GM19395 (cell line): Measurements from ENCODE around the gene THSD7A.
"Not testable (repeated sequence)": the region's sequence is repeated elsewhere in the genome, so short reads cannot be mapped to it uniquely, and the experiment has no call there.

Experiments
- ATAC-seq: cut with Tn5 transposase; IDR thresholded peaks from one replicate; pipeline ENCODE4 v1.9.1; 2021; ENCODE audit warnings: mild to moderate bottlenecking, moderate library complexity; ENCODE audit not compliant: unreplicated experiment

Gene THSD7A

GRCh38 chr7:11533229-11533820 is 298.7 kb downstream of the THSD7A start:
- ATAC-seq, result no peak

DNA sequence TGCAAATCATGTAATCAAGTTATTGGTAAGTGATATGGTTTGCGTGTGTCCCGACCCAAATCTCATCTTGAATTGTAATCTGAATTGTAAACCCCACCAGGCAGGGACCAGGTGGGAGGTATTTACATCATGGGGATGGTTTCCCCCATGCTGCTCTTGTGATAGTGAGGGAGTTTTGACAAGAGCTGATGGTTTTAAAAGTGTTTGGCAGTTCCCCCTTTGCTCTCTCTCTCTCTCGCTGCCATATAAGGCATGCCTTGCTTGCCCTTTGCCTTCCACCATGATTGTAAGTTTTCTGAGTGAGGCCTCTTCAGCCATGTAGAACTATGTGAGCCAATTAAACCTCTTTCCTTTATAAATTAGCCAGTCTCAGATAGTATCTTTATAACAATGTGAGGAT is 302.6 kb downstream of the THSD7A start:
- ATAC-seq, result no peak

- ATAC-seq, result no peak
Observed at GRCh38 chr7:11527707-11528106, 304.3 kb downstream of the THSD7A start.

- ATAC-seq, result no peak
Observed at GRCh38 chr7:11524476-11525397, 307.3 kb downstream of the THSD7A start.

DNA sequence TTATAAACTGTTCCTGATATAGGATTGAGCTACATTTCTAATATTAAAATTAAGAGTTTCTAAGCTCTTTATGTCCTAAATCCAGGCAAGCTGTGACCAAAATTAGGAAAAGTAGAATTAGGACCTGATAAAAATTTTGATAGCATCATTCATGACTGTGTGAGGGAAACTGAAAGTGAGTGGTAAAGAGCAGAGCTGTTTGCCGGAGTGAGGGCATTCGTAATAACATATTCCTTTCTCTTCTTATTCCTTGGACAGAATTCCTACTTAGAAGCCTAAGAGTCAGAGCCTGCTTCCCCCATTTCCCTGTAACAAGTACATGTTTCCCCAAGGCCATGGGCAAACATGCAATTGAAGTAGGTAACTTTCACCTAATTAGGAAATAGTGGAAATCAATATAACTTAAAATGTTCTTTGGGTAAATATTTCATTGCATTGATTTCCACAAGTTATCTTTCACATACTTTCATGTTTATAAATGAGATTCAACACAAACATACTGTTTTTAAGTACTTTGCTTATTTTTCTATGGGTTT is 310.0 kb downstream of the THSD7A start:
- ATAC-seq, result not testable (repeated sequence)

GRCh38 chr7:11517853-11518252 is 314.1 kb downstream of the THSD7A start:
- ATAC-seq, result no peak

DNA sequence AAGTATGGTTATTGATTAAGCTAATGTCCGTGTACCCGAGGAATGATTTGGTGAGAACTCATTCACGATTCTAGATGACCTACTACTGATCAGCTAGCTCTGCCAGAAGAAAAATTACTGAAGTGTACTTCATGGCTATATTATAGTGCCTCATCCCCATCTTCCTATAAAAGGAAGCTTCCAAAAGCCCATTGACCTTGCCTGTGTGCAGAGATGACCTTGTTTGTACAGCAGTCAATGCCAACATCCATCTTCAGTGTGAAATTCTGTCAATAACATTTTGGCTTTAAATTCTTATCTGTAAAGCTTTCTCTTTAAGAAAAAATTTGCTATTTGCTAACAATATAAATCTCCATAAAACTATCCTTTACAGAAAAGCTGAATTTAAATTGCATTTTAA is 315.7 kb downstream of the THSD7A start:
- ATAC-seq, result no peak

DNA sequence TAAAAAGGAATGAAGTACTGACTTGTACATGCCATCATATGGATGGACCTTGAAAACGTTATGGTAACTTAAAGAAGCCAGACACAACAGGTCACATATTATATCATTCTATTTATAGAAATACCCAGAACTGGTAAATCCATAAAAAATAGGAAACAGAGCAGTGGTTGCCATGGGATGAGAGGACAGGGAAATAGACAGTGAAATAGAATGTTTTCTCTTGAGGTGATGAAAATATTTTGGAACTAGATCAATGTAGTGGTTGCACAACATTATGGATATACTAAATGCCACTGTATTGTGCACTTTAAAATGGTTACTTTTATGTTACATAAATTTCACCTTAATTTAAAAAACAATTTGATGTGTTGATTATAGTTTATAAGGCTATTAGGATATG is 318.5 kb downstream of the THSD7A start:
- no peak for ATAC-seq

DNA sequence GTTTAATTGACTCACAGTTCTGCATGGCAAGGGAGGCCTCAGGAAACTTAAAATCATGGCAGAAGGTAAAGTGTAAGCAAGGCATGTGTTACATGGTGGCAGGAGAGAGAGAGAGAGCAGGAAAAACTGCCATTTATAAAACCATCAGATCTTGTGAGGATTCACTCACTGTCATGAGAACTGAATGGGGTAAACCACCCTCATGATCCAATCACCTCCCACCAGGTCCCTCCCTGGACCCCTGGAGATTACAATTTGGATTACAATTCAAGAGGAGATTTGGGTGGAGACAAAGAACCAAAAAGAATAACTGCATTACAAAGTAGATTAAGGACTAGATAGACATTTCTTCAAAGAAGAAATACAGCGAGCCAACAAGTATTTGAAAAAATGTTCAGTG is 324.1 kb downstream of the THSD7A start:
- no peak for ATAC-seq

DNA sequence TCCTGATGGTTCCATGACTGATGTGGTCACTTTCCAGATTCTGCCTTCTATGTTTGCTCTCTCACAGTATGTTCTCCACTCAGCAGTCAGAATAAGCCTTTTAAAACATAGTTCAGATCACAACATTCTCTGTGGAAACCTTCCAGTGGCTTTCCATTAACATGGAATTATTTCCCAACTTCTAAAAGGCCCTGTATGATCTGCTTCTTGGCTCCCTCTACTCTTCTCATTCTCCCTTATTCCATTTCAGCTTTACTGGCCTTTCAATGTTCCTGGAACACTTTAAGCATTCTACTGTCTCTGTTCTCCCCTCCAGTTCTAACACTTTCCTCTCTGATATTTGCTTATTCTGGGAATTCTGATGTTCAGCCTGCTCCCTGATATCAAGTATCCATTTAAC is 325.6 kb downstream of the THSD7A start:
- no peak for ATAC-seq

DNA sequence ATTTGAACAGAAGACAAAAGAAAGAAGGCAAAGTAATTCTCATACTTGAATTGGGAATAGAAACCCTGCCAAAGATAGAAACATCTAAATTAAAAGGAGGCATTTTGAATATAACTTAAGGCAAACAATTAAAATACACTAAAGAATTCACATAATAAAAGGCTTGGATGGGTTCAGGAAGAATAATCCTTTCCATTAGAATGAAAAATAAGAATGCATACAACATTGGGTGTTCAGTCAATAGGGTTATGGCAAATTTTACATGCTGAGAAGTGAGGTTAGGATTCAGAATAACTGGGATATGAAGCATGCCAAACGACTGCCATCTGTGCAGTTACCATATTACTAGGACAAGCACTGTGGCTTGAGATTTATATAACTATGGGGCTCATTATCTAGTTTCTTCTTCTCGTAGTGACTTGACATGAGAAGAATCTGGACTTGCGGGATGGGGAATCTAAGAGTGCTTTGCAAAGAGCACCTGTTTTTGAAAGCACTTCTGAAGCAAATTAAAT is 326.5 kb downstream of the THSD7A start:
- no peak for ATAC-seq

DNA sequence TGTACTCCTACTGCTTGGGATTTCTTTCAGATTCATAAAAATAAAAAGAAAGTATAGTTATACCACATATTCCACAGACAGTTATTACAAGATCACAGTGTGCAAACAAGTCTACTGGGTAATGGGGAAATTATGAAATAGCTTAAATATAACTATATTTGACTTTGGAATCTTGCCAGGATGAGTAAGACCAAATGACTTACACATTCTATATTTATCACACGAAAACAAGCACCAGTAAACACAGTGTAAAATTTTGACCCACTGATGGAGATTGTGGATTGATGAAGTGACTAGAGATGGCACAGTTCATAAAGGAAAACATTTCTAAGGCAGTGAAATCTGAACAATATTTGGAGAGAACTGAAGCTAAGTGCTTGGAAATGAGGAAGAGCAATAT is 339.7 kb downstream of the THSD7A start:
- no peak for ATAC-seq

- ATAC-seq, result no peak
Observed at GRCh38 chr7:11491811-11492210, 340.2 kb downstream of the THSD7A start.

DNA sequence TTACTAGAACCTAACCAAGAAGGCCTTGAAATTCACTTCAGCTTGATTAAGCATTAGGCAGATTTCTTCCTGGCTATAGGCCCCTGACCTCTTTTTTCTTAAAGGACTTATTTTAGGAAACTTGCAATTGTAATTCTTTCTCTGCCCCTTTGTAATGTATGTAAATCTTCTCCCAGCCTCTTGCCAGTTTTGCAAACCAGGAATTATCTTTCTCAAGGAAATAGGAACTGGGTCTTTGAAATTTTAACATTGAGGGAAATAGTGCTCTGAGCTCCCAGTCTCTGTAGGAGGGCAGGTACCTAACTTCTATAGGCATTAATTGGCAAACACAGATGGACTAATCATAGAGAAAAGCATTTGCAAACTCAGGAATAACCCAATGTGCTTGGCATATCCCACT is 342.7 kb downstream of the THSD7A start:
- no peak for ATAC-seq

- ATAC-seq, result no peak
Observed at GRCh38 chr7:11486271-11486670, 345.7 kb downstream of the THSD7A start.

GRCh38 chr7:11485636-11486035 is 346.4 kb downstream of the THSD7A start:
- no peak for ATAC-seq

GRCh38 chr7:11480143-11480542 is 351.9 kb downstream of the THSD7A start:
- ATAC-seq, result no peak

- no peak for ATAC-seq
Observed at GRCh38 chr7:11478882-11479281, 353.1 kb downstream of the THSD7A start.

GRCh38 chr7:11478426-11478825 is 353.6 kb downstream of the THSD7A start:
- ATAC-seq, result no peak

DNA sequence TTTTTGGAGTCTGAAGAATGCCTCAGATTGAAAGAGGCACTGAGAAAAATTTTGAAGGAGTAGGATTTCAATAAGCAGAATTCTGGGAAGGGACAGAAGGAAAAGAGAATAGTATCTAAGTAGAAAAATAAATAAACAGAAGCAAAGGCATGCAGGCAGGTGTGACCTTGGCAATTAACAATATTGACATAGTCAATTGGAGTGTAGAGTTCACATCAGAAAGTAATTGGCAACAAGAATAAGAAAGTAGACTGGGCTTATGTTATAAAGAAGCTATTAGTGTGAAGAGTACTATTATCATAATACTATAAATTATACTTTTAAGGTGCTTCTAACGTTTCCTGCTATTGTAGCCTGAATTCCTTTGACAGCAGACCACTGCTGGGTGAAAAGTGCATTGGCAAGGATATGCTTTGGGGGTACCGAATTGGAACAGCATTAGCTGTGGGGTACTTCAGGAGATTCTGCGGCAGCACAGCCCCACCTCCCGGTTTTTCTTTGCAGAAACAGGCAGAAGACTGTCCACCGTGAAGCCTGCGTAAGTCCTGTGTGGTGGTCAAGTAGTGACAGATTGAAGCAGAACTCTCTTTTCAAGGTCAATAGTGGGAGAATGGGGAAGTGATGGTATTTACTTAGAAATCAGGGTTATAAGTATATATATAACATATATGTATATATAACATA is 357.0 kb downstream of the THSD7A start:
- ATAC-seq, result no peak

DNA sequence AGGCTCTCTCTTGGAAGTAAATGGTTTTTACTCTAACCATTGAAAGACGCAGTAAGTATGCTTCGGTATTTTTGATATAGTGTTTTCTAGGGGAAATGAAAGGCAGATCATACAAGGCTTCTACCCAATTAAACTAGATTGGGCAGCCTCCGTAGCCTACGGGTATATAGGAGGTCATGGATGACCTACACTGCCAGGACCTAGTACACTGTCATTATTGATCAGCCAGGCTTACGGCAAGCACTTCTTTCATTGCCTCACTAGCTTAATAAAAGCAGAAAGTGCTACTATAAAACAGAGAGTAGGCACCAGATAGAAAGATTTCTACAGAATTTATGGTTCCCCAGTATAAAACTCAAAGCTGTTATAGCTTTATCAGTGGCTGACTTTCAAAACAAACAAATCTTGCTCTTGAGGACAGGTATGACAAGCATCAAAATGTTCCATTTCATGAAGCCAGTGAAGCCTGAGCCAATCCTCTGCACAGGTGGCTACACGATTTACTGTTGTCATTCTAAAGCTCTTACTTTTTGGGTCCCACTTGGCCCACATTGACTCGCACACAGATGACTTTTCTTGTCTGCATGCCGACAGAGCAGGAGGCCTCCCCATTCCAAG is 358.1 kb downstream of the THSD7A start:
- no peak for ATAC-seq
